HG03575 (cell line): ENCODE data around the gene NUDCD3.

Experiments used
- ATAC-seq: cut with Tn5 transposase; IDR thresholded peaks from one replicate; pipeline ENCODE4 v1.9.1; 2021; ENCODE audit not compliant: unreplicated experiment, insufficient number of reproducible peaks, low FRiP score; ENCODE audit errors: extremely low read depth

NUDCD3 gene

DNA sequence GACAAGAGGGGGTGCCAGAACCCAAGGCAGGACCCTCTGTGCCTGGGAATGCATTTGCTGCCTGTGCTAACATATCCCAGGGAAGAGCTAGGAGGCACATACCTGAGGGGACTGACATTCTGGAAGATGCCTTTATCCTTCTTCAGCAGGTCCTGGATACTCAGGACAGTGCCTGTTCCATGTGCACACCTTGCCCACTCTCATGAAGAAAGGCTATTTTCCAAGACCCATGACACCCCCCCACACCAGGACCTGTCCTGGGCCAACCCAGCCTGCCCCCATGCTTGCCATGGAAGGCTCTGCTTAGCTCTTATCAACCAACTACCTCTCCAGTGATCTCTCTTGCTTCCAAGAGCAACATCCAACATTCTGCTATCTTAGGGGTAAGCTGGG lies 97.8 kb downstream of the NUDCD3 start:
- no peak for ATAC-seq

DNA sequence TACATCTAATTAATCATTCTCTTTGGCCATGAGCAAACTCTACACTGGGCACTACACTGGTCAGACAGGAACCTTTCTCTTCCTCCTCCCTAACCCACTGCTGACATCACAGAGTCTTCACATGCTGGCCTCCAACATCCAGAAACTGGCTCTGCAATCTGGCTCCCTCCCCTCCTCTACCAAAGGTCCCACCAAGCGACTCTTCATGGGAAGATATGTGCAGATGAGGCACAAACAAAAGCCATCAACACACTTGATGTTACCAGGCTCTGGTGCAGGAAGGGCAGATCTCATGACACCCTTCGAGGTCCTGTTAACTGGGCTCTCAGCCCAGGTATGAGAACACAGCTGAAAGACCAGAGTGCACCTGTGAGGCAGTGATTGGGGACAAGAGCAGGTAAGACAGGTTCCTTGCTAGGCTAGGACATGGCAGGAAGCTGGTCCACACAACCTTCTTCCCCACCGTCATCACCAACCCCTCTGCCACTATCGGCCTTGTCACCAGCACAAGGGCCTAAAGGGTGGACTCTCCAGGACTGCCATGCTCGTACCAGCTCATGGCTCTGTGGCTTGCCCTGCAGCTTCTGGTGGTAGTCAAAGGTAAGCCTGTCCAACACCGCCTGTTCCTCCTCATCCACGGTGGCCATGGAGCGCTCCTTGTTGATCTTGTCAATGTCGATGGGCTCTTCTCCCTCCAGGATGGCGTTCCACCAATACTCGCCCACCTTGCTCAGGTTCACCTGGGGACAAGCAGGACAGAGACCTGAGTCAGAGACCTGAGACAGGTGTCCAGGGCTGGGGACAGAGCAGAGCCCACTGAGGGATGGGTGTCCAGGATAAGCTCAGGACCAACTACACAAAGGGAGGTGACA lies 98.5 kb downstream of the NUDCD3 start:
- no peak for ATAC-seq

DNA sequence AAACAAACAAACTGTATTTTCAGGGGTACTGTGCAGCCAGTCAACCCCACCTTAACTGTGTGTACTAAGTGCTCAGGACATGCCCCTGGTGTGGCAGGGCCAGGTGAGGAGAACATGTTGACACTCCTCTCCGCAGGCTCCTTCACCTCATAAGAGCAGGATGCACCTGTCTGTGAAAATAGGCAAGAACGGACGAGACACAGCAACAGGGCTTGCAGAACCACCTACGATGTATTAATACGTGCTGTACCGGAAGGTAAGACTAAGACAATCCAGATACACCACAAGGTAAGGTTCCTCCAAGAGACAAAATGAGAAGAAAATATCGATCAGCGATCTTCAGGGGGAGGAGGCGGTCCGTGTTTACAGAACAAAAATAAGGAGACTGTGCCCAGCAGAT lies 99.3 kb downstream of the NUDCD3 start:
- ATAC-seq = no peak

DNA sequence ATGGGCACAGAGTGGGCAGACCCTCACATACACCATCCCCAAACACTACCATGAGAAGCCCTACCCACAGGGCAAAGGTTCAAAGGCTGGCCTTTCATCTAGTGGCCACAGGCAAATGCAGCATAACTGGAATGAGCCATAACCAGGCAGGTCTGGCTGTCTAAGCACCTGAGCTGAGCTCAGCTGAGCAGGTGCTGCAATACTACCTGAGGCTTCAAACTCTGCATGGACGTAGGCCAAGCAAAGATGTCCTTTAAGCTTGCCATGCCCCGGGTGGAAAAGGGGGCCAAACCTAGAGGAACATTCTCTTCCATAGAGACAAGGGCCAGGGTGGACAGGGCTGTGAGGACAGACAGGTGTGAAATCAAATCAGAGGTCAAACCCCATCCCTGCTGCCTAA lies 99.8 kb downstream of the NUDCD3 start:
- ATAC-seq = no peak

DNA sequence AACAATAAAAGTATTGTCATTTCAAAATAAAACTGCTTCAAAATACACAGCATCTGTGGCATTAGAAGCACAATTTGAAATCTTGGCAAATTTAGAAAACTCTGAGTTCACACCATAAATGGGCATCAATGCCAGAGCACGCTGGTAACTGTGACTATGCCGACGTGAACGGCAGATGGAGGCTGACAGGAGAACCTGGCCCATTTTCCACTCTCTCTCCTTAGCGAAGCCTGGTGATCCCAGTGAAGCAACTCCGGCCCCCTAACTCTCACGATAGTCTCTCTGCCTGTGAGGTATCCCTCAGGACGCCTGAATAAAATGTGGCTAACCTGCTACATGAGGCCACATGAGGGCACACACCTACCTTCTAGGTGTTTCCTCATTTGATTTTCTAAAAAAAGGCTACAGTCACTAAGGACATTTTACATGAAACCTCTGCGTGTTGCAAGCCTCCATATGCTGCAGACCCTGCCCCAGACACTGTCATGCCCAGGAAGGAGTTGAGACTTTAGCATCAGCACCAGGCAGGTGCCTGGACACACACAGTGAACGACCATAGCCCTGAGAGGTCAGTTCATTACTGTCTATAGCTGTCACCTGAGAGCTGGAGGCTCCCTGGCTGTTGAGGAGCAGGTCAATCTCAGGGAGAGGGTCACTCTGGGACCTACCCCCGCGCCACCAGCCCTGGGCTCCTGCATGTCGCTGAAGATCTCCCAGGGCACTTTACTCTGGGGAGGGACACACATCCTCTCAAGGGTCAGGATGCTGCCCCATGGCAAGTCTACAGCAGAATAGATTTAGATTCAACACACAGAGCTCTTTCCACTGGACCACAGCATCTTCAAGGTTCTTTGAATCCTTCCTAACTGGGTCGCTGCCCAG lies 102.1 kb downstream of the NUDCD3 start:
- no peak for ATAC-seq

DNA sequence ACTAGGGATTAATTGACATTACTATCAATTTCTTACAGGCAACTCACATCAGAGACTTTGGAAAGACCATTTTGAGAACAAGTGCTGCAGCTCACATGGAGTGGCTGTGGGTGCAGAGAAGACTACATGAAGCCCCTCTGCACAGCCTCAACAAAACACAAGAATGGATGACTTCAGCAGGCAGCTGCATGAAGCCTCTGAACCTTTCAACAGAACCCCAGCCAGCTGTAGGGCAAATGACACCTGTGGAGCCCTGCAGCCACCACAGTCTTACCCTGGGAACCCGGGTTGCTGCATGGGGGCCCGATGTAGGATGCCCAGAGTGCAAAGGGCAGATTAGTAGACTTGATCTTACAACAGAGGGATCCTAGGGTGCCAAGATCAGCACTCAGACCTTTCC lies 103.1 kb downstream of the NUDCD3 start:
- ATAC-seq = no peak

DNA sequence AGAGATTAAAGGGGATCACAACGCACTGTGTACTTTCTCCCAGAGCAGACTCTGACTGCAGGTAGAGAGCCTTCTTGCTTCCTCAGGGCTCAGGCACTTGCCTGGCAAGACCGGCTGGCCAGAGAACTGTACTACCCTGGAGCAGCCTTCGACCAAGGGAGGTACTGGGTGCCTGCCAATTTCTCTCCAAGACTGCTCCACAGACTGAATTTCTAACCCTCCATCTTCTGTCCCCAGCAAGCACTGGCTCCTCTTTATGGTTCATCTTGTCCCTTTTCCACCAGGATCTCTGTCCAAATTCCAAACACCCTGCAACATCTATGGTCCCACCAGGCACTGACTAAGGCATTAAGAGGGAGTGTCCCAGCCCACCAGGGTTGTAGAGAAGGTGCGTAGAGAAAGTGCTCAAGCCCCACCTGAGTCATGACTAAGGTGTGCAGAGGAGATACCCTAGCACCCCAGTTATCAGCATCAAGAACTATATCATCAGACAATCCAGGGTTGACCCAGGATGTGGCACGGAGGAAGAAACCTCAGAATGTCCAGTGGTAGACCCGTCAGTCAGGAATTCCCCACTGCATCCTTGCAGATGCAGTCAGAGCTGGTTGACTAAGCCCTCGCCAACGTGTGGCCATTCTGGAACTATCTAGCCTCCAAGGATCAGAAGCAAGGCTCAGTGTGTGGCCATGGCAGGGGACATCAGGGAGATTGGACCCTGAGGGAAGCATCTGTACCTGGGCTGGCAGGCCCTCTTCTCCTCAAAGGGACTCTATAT lies 104.1 kb downstream of the NUDCD3 start:
- ATAC-seq = no peak

DNA sequence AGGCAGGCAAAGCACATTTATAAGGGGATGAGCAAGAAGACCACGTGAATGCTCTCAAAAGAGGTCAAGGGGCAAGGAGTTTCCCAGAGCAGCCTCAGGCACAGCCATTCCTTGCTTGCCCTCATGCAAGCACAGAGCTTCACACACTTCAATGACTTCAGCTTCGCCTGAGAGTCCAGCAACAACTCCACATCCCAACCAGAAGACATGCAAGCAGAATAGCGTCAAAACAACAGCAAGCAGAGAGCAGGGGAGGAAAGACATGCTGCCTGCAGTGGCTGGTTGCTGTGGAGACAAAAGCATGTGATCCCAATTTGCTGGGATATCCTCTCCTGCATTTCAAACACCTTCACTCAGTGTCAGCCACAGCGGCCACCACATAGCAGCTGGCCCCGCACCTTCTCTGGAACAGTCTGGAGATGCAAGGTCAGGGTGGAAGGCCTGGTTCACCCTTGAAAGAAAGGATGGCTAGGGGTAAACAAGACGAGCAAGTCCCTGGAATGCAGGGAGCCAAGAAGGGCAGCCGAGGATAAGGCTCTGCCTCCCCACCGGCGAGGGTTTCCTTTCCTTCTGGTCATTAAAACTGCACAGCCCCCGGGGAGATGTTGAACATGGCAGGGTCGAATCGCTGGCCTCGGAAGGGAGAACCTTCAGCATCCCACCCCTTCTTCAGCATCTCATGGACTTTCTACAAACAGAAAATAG lies 104.9 kb downstream of the NUDCD3 start:
- no peak for ATAC-seq

DNA sequence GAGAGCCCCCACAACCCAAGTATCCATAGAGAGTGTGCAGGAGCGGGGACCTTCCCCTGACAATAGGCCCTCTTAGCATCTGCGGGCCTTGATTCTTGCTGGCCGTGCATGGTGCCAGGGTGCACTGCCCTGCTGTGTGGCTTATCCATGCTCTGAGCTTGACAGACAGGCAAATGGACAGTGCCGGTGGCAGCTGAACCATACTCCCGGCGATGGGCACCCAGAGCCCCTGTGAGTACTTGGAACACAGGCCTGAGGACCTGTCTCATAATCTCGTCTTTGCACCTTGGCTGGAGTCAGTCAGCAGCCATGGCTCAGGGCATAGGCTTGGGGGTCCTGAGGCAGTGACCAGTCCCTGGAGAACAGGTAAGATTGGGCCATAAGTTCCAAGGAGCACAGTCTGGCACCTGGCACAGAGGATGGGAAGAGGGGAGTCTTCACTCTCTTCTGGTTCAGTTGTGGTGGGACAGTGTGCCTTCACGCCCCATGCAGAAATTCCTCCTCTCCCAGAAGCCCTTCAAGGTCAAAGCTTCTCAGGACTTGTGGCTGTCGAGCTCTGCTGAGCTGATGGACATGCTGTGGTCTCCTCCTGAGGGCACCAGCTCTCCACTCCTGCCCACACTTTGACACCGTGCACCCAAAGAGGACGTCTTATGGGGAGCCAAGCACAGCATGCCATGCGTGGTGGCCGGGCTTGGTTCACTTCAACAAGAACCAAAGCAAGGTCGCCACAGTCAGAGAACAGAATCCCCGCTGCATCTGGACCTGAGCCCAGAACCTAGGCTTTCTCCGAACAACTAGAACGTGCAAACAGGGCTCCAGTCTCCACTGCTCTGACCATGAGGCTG lies 105.6 kb downstream of the NUDCD3 start:
- no peak for ATAC-seq

DNA sequence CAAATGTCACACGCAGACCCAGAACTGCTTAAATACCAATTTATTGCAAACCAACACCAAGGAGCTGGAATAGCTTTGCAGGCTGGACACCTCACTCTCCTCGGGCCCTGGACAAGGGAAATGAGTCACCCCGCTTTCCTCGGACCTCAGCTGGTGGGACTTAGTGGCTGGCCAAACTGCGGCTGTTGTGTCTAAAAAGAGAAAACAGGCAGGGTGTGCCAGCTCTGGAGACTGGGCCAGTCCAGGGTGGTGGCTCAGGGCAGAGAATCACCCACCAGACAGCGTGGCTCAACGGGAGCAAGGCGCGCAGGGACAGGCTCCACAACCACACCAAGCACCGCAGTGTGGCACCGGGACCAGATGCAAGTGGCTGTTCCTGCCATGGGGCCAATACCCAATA lies 106.9 kb downstream of the NUDCD3 start:
- no peak for ATAC-seq

DNA sequence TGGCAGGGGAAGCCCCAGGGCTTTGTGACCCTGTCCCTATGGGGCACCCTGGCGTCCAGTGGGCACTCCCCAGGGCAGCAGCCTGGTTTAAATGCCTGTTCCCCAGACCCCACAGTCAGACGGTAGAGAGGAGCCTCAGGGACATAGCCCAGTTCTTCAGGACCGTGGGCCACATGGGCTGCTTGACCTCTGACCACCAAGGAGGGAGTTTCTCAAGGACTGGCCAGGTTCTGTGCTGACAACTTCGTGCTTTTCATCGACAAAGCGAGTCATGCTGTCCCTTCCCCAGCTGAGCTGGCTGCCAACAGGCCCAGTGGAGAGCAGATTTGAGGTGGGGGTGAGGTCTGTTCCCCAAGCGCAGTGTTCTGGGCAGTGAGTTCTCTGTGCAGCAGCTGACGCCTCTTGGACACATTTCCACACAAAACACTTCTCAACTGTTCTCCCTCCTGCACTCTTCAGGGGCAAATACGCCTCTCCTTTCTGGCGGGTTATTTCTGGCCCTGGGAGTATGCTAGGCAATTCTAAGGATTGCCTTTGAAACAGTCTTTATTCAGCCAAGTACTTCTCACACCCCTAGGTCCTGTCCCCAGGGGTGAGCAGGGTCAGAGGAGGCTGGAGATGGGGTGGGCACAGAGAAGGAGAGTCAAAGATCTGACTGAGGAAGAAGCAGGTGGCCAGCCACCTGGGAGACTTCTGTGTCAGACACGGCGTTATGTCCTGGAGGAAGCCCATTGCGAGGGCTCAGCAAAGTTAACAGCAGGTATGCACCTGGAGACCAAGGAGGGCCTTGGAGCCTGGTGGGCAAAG lies 107.8 kb downstream of the NUDCD3 start:
- no peak for ATAC-seq

DNA sequence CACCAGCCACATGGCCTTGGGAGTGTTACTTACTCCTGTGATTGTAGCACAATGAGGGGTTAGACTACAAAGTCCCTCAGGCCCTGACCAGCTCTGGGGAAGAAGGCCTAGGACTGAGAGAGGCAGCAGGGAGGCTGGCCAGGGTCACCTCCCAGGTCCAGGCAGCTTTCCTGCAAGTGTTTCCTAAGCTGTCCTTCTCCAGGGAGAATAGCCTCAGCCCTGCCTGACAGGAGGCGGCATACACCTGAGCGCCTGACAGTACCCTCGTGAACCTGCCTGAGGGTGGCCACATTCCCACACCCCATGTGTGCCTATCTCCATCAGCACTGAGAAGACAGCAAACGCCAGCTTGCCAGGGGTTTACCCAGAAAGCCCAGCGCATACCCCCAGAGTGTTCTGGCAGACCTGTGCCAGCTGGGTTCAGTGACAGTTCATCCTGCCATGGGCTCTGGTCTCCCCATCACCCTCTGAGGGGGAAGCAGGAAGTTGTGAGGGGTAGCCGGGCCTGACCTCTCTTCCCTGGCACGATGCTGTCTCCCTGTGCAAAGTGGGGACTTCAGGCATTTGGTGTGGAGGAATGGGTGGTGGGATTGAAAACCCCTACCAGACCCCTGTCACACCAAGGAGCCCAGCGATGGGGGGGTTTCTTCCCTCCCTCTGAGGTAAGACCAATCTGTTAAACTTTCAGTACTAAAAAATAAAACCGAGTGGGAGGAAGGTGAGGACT lies 108.8 kb downstream of the NUDCD3 start:
- no peak for ATAC-seq

DNA sequence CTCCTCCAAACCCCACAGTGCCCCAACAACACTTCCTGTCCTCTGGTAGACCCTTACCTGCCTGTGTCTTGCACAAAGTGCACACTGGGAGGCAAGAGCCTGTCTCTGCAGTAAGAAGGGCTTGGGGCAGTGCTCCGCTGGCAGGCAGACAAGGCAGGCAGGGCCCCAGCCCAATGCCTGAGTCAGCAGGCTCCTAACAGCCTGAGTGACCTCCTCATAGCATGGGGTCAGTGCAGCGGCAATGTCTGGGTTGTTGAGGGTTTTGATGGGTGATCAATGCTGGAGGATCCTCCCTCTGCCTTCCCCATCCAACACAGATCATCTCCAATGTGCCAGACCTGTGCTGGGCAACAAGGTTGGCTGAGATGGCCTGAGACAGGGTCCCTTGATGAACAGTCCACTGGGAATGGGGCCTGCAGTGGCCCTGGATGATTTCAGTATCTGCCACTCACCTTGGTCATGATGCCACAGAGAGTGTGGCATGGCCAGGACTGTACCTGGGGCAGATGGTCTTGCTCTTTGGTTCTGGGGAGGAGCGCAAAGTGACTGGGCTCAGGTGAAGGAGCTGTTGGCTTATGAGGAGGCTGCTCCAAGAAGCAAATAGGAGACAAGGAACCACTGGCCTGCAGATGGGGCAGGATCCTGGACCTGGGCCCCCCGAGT lies 109.5 kb downstream of the NUDCD3 start:
- no peak for ATAC-seq

DNA sequence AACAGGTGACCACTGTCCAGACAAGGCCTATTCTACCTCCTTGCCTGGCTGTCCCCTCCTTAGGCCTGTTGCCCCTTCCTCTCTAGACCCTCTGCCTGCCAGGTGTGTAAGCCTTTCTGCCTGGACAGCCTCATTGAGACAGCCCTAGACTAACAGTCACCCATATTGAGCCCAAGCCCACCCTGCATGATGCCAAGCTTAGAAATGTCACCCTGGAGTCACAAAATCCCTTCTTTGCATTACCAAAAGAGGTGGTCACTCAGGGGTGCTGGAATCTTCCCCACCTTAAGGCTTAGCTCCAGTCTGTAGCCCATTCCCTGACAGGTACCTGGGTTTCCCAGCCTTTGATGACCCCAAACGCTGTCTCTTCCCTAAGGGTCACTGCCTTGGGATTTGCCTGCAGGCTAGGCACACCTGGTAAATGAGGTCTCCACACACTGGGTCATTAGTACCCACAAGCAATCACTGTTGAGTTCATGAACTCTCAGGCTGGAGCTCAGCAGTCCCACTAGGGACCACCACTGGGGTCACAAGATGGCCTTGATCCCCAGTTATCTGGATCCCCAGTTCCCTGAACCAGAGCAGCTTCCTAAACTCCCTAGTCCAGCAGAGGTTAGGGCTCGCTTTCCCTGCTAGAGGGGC lies 110.1 kb downstream of the NUDCD3 start:
- no peak for ATAC-seq

DNA sequence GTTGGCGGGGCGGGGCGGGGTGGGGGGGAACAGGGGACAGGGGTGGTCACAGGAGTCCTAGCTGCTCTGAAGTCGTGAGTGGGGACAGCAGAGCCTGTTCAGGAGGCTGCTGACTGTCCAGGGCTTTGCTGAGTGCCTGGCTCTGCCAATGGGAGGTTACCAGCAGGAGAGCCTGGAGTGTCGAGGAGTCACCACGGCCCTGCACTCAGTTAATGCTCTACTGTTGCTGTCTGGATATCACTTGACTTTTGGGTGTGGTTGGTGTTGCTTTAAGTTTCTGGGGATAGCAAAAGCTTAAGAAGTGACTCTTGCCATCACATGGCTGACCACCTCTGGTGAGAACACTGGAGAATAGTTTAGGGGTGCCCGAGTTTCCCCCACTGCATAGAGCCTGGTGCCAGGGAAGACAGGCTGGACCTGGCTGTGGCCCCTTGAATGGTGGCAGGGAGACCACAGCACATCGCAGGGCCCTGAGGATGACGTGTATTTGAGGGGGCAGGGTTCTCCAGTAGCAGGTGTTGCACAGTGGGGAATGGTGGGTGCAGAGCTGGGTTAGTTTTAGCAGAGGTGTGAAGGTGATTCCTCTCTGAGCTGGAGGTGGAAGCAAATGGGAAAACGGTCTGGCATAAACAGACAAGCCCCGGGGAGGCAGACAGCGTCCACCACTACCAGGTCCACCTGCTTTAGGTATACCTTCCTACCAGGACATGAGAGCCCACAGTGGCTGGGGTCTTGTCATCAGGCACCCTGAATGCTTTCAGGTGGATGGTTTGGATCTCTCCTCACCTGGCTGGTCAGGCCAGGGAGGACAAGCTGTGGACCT lies 110.9 kb downstream of the NUDCD3 start:
- no peak for ATAC-seq
